Right kidney (tissue), 1 donor: ENCODE data around the gene DCAF8.

Experiments
- DNase-seq: peaks from one replicate; pipeline ENCODE4 v3.0.0-alpha.2; 2016

The DCAF8 gene

GRCh38 chr1:160205242-160206035 lies 56.9 kb downstream of the DCAF8 start, which contains the start of gene PEA15:
Gene PEA15 (plus strand): TSS chr1:160205384. CDS start chr1:160211545, 6,161 bp downstream.
- DNase-seq = peak; percentile 77

- DNase-seq = peak; percentile 28
Observed at GRCh38 chr1:160204526-160205241, 57.7 kb downstream of the DCAF8 start.

GRCh38 chr1:160200786-160201185 lies 61.6 kb downstream of the DCAF8 start:
- no peak for DNase-seq

GRCh38 chr1:160197231-160197630 lies 65.1 kb downstream of the DCAF8 start:
- DNase-seq = no peak

GRCh38 chr1:160196143-160196542 lies 66.2 kb downstream of the DCAF8 start:
- no peak for DNase-seq

- DNase-seq = no peak
Observed at GRCh38 chr1:160194737-160195059, 67.7 kb downstream of the DCAF8 start.

- DNase-seq = no peak
Observed at GRCh38 chr1:160193832-160194736, 68.3 kb downstream of the DCAF8 start.

- DNase-seq = peak; percentile 67
Observed at GRCh38 chr1:160193091-160193819, 69.1 kb downstream of the DCAF8 start.

GRCh38 chr1:160192234-160192633 lies 70.1 kb downstream of the DCAF8 start:
- no peak for DNase-seq

GRCh38 chr1:160191756-160192155 lies 70.6 kb downstream of the DCAF8 start:
- no peak for DNase-seq

- DNase-seq = no peak
Observed at GRCh38 chr1:160189649-160190625, 72.4 kb downstream of the DCAF8 start, which contains the start of gene CASQ1. Gene CASQ1 (plus strand): TSS chr1:160190575. CDS start chr1:160190752, 177 bp downstream.

GRCh38 chr1:160188341-160188740 lies 74.0 kb downstream of the DCAF8 start:
- no peak for DNase-seq

GRCh38 chr1:160187407-160187806 lies 74.9 kb downstream of the DCAF8 start:
- DNase-seq = no peak

- DNase-seq = no peak
Observed at GRCh38 chr1:160186729-160187128, 75.6 kb downstream of the DCAF8 start.

GRCh38 chr1:160186246-160186645 lies 76.1 kb downstream of the DCAF8 start:
- DNase-seq = no peak

- DNase-seq = no peak
Observed at GRCh38 chr1:160179336-160179735, 83.0 kb downstream of the DCAF8 start.

- no peak for DNase-seq
Observed at GRCh38 chr1:160178731-160179130, 83.6 kb downstream of the DCAF8 start.

GRCh38 chr1:160177667-160178066 lies 84.7 kb downstream of the DCAF8 start:
- no peak for DNase-seq

GRCh38 chr1:160177231-160177630 lies 85.1 kb downstream of the DCAF8 start:
- DNase-seq = no peak

- DNase-seq = no peak
Observed at GRCh38 chr1:160171980-160172379, 90.4 kb downstream of the DCAF8 start.

- DNase-seq = no peak
Observed at GRCh38 chr1:160171354-160171753, 91.0 kb downstream of the DCAF8 start.
